ENCODE results near the gene SLCO1A2.
"Not testable (repeated sequence)": the region's sequence is repeated elsewhere in the genome, so short reads cannot be mapped to it uniquely, and the experiment has no call there.

Gene SLCO1A2

GRCh38 chr12:21334771-21335325, at the start of gene SLCO1A2:
TSS of gene SLCO1A2 (minus strand) at chr12:21334917. CDS start at chr12:21334647, 270 bp downstream.
- DNase-seq = no peak

- DNase-seq = no peak
Measured at GRCh38 chr12:21384261-21384660, 49.5 kb upstream of the SLCO1A2 start.

- not testable (repeated sequence) for DNase-seq
Measured at GRCh38 chr12:21381320-21381719, 46.6 kb upstream of the SLCO1A2 start.

GRCh38 chr12:21379218-21379617, 44.5 kb upstream of the SLCO1A2 start:
- DNase-seq = no peak

- no peak for DNase-seq
Measured at GRCh38 chr12:21372602-21373001, 37.9 kb upstream of the SLCO1A2 start, which contains the start of gene IAPP. TSS of gene IAPP (plus strand) at chr12:21372902. CDS start at chr12:21373352, 450 bp downstream.

- DNase-seq = no peak
Measured at GRCh38 chr12:21370845-21371449, 36.2 kb upstream of the SLCO1A2 start.

- DNase-seq = no peak
Measured at GRCh38 chr12:21369141-21369980, 34.6 kb upstream of the SLCO1A2 start.

- DNase-seq = not testable (repeated sequence)
Measured at GRCh38 chr12:21360632-21361031, 25.9 kb upstream of the SLCO1A2 start.

- DNase-seq = no peak
Measured at GRCh38 chr12:21354641-21355040, 19.9 kb upstream of the SLCO1A2 start.

GRCh38 chr12:21353948-21354347, 19.2 kb upstream of the SLCO1A2 start:
- no peak for DNase-seq

- DNase-seq = no peak
Measured at GRCh38 chr12:21353487-21353886, 18.8 kb upstream of the SLCO1A2 start.

- no peak for DNase-seq
Measured at GRCh38 chr12:21350975-21351374, 16.3 kb upstream of the SLCO1A2 start.

- no peak for DNase-seq
Measured at GRCh38 chr12:21346542-21347205, 12.0 kb upstream of the SLCO1A2 start.

GRCh38 chr12:21343636-21344035, 8.9 kb upstream of the SLCO1A2 start:
- no peak for DNase-seq

- no peak for DNase-seq
Measured at GRCh38 chr12:21341769-21342168, 7.1 kb upstream of the SLCO1A2 start.

GRCh38 chr12:21340403-21340802, 5.7 kb upstream of the SLCO1A2 start:
- peak; percentile 3 for DNase-seq

- no peak for DNase-seq
Measured at GRCh38 chr12:21339921-21340320, 5.2 kb upstream of the SLCO1A2 start.

- no peak for DNase-seq
Measured at GRCh38 chr12:21337959-21338744, 3.4 kb upstream of the SLCO1A2 start.

- no peak for DNase-seq
Measured at GRCh38 chr12:21337453-21337852, 2.7 kb upstream of the SLCO1A2 start.

- DNase-seq = no peak
Measured at GRCh38 chr12:21336656-21337055, 1.9 kb upstream of the SLCO1A2 start.

- no peak for DNase-seq
Measured at GRCh38 chr12:21330682-21331253, 3.9 kb downstream of the SLCO1A2 start.

GRCh38 chr12:21328578-21328977, 6.1 kb downstream of the SLCO1A2 start:
- DNase-seq = no peak
